Measurements from ENCODE around the gene HSPE1. TPM values are rescaled to one million over a fixed set of nuclear protein-coding genes. Genes with fewer than 3 reads are reported as not detected.
A peak's percentile ranks its signal among the peaks of the same experiment; 100 is the strongest.
"Not testable (repeated sequence)": the region's sequence is repeated elsewhere in the genome, so short reads cannot be mapped to it uniquely, and the experiment has no call there.

Gene HSPE1
- total RNA-seq = 60.4 TPM

GRCh38 chr2:197499594-197500502 is at the start of gene HSPE1, which contains the start of gene HSPD1:
Gene HSPE1 (plus strand): TSS chr2:197500379. CDS start chr2:197500437, 58 bp downstream.
Gene HSPD1 (minus strand): TSS chr2:197499840. CDS start chr2:197498848, 992 bp downstream.
- DNase-seq (ENCODE audit: low spot score) = peak; percentile 99
- ATAC-seq = peak; percentile 98
- intact Hi-C loops (cut with DNase I) = loop anchor here (10.0 kb wide), 1 partner anchor 205 kb away; the partner anchor contains the start of gene MARS2

DNA sequence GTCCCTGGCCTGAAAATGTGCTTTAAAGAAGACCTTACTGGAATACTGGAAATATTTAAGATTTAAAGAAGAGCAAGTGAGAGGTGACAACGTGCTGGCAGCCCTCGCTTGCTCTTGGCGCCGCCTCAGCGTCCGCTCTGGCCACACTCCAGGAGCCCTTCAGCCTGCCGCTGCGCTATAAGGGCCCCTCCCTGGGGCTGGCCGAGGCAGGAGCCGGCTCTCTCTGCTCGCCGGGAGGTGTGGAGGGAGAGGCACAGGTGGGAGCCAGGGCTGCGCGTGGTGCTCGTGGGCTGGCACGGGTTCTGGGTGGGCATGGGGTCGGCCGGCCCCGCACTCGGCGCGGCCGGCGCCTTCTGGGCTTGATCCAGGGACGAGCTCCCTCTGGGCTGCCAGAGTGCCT is 49.7 kb upstream of the HSPE1 start:
- intact Hi-C loops (cut with DNase I) = no loop called here

GRCh38 chr2:197450935-197451358 is 49.2 kb upstream of the HSPE1 start:
- ATAC-seq; intact Hi-C loops (cut with DNase I); DNase-seq (ENCODE audit: low spot score): not testable (repeated sequence)

More for the DNA sequence above, 49.7 kb upstream of the HSPE1 start:
- DNase-seq (ENCODE audit: low spot score) (no peak), ATAC-seq (no peak)

- DNase-seq (ENCODE audit: low spot score) = no peak
- no peak for ATAC-seq
- intact Hi-C loops (cut with DNase I) = no loop called here
These were observed 47.4 kb upstream of the HSPE1 start for GRCh38 chr2:197452754-197453122.

DNA sequence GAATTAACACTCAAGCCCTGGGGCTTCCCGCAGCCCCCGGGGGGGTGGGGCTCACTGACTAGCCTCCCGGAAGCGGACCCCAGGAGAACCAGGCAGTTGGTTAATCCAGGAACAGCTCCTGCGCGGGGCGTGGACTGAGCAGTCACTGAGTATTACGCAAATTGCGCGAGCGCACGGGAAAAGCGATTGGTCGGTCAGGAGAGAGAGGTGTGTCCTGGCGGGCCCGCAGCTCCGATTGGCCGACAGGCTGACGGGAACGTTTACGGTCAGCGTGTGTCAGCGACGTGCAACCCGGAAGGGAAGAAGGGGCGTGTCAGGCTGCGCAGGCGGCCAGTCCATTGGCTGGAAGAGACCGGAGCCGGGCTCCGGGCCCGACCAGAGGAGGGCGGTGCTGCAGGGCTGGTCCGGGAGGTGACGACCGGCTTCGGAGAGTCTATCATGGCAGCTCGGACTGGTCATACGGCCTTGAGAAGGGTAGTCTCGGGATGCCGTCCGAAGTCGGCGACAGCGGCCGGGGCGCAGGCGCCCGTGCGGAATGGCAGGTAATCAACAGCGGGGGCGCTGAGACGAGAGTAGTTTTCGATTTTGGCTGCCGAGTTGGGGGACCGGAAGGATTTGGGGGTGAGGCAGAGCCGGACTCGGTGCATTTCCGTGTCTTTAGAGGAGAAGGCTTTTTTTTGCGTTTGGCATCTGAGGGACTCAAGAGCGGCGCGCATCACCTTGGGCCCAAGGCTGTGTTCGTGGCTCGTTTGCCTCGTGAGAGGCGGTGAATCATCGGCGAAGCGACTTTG is 46.9 kb upstream of the HSPE1 start, which contains the start of gene COQ10B:
COQ10B (plus strand) TSS at position 430 of the 791 bp plus-strand sequence; CDS start at position 439, 9 bp downstream.
- intact Hi-C loops (cut with DNase I) = no loop called here
- ATAC-seq = peak; percentile 99
- peak; percentile 99 for DNase-seq (ENCODE audit: low spot score)

GRCh38 chr2:197453914-197454398 is 46.2 kb upstream of the HSPE1 start:
- intact Hi-C loops (cut with DNase I) = no loop called here
- peak; percentile 73 for ATAC-seq

GRCh38 chr2:197454923-197455322 is 45.3 kb upstream of the HSPE1 start:
- DNase-seq (ENCODE audit: low spot score) = no peak
- intact Hi-C loops (cut with DNase I) = no loop called here
- ATAC-seq = no peak

More at GRCh38 chr2:197453914-197454398, 46.2 kb upstream of the HSPE1 start:
- DNase-seq (ENCODE audit: low spot score) = no peak

- intact Hi-C loops (cut with DNase I) = no loop called here
- ATAC-seq (no peak), DNase-seq (ENCODE audit: low spot score) (no peak)
These were observed 44.8 kb upstream of the HSPE1 start for GRCh38 chr2:197455428-197455827.

- intact Hi-C loops (cut with DNase I) = no loop called here
- no peak for ATAC-seq
These were observed 39.5 kb upstream of the HSPE1 start for GRCh38 chr2:197460649-197461048.

GRCh38 chr2:197461057-197461456 is 39.1 kb upstream of the HSPE1 start:
- DNase-seq (ENCODE audit: low spot score) (no peak), ATAC-seq (no peak)
- intact Hi-C loops (cut with DNase I) = no loop called here

More at GRCh38 chr2:197460649-197461048, 39.5 kb upstream of the HSPE1 start:
- DNase-seq (ENCODE audit: low spot score) = no peak

DNA sequence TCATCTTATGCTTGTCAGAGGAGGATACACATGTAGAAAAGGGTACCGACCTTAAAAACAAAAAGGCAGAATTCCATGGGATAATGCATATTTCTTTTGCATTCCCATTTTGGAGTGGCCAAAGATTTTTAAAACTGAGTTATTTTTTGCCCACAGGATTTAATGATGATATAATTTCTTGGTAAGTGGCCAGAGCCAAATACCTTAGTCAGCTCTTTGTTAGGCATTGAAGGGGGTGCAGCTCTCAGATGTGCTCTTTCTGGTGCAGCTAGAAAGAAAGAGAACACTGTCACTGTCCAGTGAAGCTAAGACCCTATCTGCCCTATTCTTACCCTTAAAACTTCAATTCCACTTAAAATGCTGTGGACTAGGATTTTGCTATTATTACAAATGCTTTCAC is 36.0 kb upstream of the HSPE1 start:
- intact Hi-C loops (cut with DNase I) = no loop called here
- ATAC-seq (no peak), DNase-seq (ENCODE audit: low spot score) (no peak)

- intact Hi-C loops (cut with DNase I) = no loop called here
- DNase-seq (ENCODE audit: low spot score) = no peak
- no peak for ATAC-seq
These were observed 28.0 kb upstream of the HSPE1 start for GRCh38 chr2:197472166-197472565.

DNA sequence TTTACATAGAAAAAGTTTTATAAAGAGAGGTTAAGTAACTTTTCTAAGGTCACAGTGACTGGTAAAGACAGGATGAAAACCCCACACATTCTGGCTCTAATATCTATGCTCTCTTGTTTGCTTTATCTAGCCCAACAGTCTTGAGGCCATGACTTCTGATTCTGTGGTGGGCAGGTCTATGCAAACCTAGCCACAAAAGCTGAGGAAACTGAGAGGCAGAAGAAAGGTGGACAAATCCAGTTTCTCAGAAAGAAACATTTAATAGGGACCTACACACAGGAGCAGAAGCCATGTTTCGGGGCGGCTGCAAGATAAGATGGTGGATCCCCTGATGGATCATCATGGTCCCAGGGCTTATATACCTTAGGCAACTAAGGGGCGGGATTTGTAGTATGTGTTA is 22.4 kb upstream of the HSPE1 start:
- intact Hi-C loops (cut with DNase I) = no loop called here
- ATAC-seq = no peak
- no peak for DNase-seq (ENCODE audit: low spot score)

GRCh38 chr2:197480165-197481036 is 19.8 kb upstream of the HSPE1 start:
- ATAC-seq (no peak), DNase-seq (ENCODE audit: low spot score) (no peak)
- intact Hi-C loops (cut with DNase I) = no loop called here

DNA sequence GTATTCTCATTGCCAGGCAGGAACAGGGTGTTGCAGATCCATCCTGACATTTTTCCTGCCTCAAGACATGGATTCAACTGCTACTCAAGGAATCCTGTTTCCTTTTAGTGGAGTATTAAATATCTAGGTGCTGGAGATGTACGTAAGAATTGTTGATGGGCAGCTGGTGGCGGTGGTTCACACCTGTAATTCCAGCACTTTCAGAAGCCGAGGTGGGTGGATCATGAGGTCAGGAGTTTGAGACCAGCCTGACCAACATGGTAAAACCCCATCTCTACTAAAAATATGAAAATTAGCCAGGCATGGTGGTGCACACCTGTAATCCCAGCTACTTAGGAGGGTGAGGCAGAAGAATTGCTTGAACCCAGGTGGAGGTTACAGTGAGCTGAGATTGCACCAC is 15.9 kb upstream of the HSPE1 start:
- intact Hi-C loops (cut with DNase I); DNase-seq (ENCODE audit: low spot score); ATAC-seq: not testable (repeated sequence)

GRCh38 chr2:197486175-197486574 is 14.0 kb upstream of the HSPE1 start:
- ATAC-seq = no peak
- intact Hi-C loops (cut with DNase I) = no loop called here

DNA sequence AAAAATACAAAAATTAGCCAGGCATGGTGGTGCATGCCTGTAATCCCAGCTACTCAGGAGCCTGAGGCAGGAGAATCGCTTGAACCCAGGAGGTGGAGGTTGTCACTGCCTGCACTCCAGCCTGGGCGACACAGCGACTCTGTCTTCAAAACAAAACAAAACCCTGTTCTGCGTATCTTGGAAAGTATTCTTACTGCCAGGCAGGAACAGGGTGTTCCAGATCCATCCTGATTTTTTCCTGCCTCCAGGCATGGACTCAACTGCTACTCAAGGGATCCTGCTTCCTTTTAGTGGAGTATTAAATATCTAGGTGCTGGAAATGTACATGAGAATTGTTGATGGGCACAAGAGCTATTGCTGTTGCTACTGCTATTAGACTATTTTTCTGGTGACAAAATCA is 12.8 kb upstream of the HSPE1 start:
- DNase-seq (ENCODE audit: low spot score) = no peak
- no peak for ATAC-seq
- intact Hi-C loops (cut with DNase I) = no loop called here

More at GRCh38 chr2:197486175-197486574, 14.0 kb upstream of the HSPE1 start:
- no peak for DNase-seq (ENCODE audit: low spot score)

- intact Hi-C loops (cut with DNase I) = loop anchor here (10.0 kb wide), 1 partner anchor 209 kb away; the partner anchor contains the start of gene MARS2
- ATAC-seq (no peak), DNase-seq (ENCODE audit: low spot score) (no peak)
These were observed 4.6 kb upstream of the HSPE1 start for GRCh38 chr2:197495433-197496134.
